Endometrial microvascular endothelial cells (primary cell): ENCODE data around the gene HOXB8. TPM values are rescaled to one million over a fixed set of nuclear protein-coding genes. Genes with fewer than 3 reads are reported as not detected.

Experiments
- in situ Hi-C: cut with HindIII; loops from 2 replicates; pipeline ENCODE4 v1.10.0; 2017; ENCODE audit warnings: low sequenced_read_pairs, low pct_unique_long_range_greater_than_20kb; ENCODE audit errors: inconsistent ontology term
- total RNA-seq: library from RNA; depleted of rRNA; stranded (reverse); fragments of >200 nt; gene quantifications from one replicate; pipeline ENCODE4 v1.2.3, GENCODE V29; 2015; ENCODE audit errors: inconsistent ontology term

Gene HOXB8
- total RNA-seq, 1 donor from 2014 or later, result 22.5 TPM

DNA sequence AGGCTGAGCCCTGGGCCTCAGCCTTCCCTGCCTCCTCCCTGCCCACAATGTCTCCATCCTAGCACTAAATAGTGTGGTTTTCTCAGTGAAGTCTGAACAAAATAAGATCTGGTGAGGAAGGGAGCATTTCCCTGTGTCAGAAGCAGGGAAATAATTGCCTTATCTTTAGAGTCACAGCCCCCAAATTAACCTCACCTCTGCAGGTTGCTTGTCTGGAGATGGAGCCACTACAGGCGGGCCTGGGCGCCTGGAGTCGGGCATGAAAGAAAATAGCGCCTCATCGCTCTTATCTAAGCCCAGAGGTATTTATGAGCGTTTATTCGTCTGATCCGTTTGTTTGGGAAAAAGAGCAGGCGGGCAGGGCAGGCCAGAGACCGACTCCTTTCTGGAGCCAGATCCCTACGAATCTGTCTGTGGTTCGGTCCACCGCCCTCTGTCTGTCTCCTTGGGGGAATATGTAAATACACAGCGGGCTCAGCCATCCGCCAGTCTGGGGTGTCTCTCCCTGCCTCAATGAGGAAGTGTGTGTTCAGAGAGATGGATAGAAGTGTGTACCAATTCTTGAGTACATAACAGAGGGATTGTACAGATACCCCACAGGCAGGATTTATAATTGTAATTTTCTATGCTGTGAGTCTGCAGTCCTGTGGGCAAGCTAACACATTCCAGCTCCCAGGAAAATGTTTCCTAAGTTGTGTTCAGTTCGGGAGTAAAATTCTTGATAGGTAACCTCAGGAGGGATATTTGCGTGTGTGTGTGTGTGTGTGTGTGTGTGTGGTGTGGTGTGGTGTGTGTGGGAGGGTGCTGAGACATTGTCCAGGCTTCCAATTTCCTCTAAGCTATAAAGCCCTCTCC is 14.6 kb downstream of the HOXB8 start:
- in situ Hi-C loops, result no loop called here

DNA sequence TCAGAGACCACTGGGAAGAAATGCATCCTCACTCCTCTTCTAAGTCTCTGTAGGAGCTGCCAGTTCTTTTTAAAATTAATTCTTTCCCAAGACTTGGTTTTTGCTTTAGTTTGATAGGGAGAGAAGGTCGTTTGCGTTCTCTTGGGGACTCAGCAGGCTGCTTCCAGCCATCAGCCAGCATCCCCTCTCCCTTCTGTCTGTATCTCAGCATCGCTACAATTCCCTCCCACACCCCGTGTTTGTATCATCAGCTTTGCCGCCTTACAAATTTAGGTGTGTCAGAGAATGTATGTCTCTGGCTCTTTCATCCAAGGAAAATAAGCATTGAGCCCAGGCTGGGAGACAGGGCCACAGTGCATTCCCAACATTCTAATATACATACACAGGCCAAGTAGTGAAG is 15.7 kb downstream of the HOXB8 start:
- in situ Hi-C loops, result no loop called here

DNA sequence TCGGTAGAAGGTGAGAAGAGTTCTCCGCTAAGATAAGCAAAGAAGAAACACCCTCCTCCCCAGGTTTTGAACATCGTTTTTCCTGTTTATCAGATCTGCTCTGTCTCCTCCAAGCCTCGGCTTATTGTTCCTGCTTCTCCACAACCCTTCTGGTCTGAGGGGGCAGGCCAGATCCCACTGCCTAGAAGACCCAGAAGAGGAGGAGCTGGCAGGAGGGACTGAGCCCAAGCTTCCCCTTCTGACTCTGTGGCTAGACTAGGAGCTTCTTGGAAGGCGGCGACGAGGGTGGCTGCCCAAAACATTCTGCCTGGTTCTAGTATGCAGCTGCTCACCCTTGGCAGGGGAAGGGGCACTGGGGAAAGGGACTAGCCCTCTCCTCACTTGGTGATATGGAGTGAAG is 16.4 kb downstream of the HOXB8 start:
- in situ Hi-C loops, result no loop called here

DNA sequence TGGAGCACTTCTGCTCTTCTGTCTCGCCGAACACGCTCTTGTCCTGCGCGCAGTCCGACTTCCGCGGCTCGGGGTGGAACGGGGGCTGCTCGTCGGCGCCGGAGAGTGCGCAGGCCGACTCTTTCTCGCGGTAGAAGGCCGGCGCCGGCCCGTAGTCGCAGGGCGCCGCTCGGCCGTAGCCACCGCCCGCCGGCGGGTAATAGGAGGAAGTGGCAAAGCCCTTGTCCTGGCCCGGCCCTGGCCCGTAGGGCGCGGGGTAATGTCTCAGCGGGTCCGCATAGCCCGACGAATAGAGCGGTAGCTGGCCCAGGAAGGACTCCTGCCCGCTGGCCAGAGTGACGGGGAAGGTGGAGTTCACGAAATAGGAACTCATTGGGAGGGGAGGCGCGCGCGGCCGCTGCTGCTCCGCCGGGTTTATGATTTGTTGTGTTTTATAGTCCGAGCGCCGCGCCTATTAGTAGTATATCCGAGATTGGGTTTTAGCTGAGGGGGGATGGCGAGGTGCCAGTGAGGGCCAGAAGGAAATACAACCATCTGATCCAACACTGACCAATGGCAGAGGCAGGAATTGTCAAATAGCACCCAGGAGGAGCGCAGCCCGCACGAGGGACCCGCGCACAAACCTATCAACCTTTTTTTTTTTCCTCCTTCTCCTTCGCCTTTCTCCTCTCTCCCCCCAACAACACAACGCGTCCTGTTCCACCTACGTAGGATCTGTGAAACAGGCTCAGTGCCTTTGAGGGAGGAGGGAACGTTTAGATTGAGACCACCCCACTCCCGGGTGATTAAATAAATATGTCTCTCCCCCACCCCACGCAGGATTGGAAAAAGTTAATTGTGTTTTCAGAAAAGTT is 17.1 kb downstream of the HOXB8 start:
- in situ Hi-C loops, result no loop called here

DNA sequence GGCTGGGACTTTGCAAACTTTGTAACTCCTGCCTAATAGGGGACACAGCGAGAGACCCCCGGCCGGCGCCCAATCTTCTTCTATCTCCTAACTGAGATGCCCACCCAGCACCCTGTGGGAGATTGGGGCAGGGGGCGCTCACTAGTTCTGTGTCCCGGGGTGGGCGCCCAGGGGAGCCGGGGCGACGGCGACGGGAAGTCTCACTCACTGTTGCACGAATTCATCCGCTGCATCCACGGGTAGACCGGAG is 17.6 kb downstream of the HOXB8 start:
- in situ Hi-C loops, result no loop called here

DNA sequence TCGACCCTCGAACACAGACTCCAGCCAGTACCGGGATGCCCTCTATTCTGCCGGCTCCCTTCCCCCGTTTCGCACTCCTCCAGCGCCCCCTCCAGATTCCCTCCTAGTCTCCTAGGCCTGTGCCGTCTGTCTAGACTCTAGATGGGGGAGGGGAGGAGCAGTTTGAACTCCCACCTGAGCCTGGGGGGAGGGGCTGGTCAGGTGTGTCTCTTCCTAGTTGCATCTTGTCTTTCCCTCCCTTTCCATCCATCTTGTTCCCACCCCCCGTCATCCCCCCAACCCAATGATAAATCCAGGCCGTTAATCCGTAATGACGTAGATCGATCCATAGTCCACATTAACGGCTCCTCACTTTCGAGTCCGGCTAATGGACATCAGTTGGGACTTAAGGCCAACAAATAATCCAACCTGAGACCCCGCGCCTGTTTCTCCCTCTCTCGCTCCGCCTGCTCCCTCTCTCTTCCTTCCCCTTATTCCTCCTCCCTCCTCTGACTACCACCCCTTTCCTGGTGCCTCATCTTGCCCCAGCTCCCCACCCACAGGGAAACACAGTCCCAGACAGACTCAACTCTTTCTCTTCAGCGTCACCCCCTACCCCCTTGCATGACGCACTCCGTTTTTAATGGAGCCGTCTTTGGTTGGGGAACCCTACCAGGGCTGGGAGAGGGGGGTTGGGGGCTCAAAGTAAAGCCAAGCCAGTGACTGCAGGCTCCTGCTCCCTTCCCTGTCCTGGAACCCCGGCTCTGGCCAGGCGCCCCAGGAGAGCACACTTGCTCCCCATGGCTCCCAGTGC is 18.2 kb downstream of the HOXB8 start:
- in situ Hi-C loops, result no loop called here

DNA sequence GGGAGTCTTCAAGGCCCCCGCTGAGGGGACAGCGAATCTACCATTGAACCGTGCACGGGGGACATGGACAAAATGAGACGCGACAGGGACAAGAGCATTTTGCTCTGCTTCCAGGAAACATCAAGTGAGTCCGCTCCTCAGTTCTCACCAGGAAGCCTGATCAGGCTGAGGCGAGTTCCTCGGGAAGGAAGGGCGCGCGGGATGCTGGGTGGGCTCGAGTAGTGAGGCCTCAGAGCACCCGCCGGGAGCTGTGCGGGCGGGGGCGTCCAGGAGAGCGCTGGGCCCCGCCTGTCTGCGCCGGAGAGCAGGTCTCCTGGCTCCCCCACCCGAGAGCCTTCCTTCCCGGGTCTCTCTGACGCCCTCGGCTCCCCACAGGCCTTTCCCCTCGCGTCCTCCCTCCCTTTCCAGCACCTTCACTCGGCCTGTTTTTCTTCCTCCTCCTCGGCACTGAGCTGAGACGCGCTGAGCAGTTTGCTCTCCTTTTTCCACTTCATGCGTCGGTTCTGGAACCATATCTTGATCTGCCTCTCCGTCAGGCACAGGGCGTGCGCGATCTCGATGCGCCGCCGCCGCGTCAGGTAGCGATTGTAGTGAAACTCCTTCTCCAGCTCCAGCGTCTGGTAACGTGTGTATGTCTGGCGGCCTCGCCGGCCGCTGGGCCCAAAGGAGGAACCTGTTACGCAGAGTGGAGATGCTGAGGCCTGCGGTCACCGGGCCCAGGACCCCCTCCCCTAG is 18.9 kb downstream of the HOXB8 start:
- in situ Hi-C loops, result no loop called here

DNA sequence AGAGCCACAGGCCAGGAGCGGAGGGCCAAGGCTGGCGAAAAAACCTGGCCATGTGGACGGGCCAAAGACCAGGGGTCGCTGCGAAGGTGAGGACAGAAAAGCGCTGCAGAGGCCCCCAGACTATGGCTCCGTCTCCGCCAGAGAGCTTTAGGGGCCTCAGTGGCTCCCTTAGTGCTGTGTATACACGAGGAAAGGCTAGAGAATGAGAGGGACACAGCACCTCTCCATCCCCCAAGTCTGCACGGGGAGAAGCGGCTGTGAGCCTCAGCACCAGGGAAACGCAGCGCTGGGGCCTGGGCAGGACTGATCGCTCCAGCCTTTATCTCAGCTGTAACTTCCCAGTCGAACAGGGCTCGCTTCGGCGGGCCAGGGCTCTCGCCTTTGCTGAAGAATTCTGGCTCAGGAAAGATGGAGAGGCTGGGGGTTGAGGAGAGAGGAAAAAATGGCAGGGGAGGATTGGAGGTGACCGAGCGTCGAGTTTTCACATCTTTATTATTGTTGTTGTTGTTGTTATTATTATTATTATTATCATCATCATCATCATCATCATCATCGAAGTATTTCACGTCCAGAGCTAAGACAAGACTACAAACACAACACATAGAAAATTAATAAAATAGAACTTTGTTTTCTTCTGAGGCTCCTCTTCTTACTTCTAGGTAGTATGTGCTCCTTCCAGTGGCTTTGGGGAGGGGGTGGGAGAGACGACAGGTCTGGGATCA is 19.7 kb downstream of the HOXB8 start:
- in situ Hi-C loops, result no loop called here

DNA sequence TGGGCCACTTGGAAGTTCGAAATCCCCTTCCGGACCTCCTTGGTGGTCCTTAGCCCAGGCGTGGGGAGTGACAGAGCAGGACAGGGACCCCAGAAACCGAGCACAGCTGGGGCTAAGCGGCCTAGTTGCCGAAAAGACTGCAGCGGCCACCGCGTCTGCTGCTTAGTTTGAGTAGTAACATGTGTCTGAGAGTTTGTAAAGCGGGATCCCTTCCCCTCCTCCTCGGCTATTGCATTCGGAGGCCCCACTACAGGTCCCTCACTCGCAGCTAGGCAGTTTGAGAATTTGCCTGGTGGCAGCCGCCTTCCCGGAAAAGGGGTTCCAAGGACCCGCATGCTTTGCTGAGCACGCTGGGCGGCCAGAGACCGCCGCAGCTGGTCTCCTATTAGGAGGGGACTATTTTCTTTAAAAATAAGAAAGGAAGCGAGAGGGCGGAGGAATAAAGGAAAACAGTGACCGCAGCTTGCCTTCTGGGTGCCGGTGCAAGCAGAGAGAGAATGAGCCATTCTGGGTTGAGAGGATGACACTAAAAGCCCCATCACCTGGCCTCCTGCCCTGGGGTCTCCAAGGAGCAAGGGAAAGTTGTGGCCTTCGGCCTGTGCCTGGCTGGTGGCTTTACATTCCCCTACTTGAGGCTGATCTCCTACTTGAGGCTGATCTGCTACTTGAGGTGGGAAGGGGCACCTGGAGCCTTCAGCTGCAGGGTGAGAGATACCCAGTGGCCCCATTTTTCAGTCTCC is 20.4 kb downstream of the HOXB8 start:
- in situ Hi-C loops, result no loop called here

DNA sequence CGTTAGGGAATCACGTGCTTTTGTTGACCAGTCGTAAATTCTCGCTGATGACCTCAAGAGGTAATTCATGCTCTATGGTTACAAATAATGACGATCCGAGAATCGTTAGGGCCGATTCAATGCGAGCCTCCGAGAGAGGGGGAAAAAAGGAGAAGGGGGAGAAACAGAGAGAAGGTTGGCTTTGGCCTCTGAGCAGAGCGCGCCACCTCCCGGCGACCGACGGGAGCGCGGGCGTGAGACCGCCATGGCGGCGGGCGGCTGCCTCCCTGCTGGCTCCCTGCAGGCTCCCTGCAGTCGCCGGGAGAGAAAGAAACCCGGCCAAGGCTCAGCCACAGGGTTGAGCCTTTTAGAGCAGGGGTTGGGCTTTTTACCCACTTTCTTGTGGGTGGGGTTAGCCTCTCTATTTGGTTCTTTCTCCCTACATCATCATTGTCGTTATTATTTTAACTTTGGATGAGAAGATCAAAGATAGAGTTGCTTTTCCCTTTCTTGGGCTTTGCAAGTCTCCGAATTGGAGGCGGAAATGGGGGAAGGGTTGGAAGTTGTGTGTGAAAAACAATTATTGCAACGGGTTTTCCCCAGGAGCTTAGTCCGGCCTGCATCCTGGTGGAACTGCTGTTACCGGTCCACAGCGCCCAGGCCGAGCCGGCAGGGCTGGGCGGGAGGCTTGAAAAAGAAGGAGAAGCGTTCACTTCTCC is 21.1 kb downstream of the HOXB8 start:
- in situ Hi-C loops, result no loop called here

DNA sequence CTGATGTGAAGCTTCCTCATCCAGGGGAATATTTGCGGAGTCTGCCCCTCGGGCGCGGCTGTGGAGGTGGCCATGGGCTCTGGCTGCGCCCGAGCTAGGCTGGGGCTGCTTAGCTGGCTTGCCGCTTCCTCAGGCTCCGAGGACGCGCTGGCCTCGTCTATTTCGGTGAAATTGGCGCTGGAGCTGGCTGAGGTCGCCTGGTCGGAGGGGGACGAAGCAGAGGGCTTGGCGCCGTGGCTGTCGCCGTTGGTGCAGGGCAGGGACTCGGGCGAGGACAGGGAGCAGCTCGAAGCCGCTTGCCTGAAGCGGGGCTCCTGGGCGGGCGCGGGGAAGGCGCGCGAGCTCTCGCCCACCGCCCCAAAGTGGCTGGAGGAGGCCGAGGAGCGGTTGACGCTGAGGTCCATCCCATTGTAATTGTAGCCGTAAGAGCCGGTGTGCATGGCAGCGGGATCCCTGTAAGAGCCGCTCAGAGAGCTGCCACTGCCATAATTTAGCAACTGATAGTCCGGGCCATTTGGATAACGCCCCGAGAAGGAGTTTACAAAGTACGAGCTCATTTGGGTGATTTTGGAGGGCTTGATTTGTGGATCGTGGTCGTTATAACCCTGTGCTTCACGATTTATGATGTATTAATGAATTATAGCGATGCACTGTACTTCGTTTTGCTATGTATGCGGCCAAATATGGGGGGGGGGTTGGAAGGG is 21.8 kb downstream of the HOXB8 start, which contains the start of gene HOXB5:
Gene HOXB5 (minus strand): TSS at position 654 of the 704 bp plus-strand sequence. CDS start 97 bp downstream, at position 557.
- in situ Hi-C loops, result no loop called here

DNA sequence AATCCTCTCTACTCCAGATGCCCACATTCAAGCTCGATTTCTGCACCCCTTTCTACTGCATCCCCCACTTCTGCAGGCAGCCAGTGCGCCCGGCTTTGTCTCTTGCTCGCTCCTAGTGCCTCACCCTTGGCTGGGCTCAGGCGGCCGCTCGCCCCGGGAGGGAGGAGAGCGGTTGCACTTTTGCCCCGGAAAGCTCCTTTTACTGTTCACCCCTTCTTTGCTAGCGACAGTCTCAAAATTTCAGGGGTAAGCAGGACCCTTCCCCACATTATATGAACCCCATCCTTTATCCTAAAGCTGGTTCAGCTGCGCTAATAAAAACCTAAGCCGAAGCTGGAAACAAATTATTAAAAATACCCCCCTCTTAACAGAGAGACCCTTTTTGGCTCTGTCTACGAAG is 22.5 kb downstream of the HOXB8 start:
- in situ Hi-C loops, result no loop called here

DNA sequence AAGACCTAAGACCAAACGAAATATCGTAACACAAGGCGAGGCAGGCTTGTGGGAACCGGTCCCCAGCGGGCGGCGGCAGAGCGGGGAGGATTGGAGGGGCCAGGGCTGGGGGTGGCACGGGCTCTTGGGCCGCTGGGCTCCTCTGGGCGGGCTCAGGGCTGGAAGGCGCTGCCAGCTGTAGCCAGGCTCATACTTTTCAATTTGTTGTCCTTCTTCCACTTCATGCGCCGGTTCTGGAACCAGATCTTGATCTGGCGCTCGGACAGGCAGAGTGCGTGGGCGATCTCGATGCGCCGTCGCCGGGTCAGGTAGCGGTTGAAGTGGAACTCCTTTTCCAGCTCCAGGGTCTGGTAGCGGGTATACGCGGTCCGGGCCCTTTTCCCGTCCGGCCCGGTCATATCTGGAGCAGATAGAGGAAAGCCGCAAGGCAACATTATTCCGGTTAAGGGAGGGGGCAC is 23.0 kb downstream of the HOXB8 start:
- in situ Hi-C loops, result no loop called here

DNA sequence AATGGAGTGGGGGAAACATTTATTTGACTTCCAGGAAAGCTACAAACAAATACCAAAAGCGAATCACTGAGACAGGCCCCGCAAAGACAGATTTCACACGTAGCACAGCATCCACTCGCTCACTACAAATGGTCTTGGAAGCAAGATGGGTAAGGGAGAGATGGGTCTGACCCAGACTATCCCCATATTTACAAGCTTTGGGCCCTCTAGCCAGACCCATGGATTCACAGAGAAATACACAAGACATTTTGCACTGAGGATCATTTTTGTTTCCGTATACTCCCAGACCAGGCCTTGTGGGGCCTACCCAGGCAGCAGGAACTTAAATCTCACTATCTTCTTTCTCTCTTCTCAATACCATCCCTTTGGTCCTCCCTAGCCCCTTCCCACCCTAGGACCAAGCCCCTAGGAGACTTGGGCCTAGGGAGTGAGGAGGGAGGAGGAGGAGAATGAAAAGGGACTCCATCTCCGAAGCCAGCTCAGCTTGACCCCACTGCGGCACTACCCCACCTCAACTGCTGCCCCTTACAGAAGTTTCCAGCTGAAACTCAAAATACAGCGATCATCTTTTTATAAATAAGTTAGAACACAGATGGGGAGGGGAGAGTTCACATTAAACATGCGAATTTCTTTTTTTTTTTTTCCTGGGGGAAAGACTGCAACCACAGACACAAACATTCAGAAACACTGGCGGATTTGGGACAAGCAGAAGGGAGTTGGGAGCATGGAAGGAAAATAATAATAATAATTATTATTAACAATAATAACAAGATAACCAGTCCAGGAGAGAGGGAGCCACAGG is 23.6 kb downstream of the HOXB8 start:
- in situ Hi-C loops, result no loop called here

DNA sequence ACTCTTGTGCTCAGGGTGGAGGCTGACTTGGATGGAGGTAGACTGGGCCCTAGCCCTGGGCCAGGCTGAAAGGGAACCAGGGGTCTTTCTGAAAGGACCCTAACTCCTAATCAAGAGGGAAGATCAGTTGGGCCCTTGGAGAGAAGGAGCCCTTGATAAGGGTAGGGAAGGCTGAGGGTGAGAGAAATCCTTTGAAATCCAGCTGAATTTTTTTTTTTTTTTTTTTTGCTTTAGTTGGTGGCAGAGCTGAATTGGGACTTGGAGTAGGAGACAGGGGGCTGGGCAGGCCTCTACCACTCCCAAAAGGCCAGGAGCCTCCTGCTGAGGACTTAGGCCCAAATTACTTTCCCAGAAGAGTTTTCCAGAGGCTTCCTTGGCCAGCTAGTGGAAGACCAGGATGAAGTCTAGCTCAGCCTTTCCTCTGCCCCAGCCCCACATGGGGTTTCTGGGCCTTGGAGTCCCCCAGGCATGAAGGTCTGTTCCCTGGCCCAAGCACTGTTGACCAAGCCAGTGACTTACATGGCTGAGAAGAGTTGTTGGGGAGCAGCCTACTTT is 24.4 kb downstream of the HOXB8 start:
- in situ Hi-C loops, result no loop called here
